HK-2 (cell line): ENCODE data around the gene COA3.

ENCODE experiments used
- DNase-seq: peaks from one replicate; pipeline ENCODE4 v3.0.0-alpha.2; 2018; ENCODE audit not compliant: unreplicated experiment

Gene COA3

GRCh38 chr17:42754782-42755181, 43.7 kb downstream of the COA3 start:
- peak; percentile 21 for DNase-seq

- DNase-seq, result no peak
Measured at GRCh38 chr17:42751628-42752027, 46.9 kb downstream of the COA3 start.

- DNase-seq, result no peak
Measured at GRCh38 chr17:42750739-42751344, 47.7 kb downstream of the COA3 start.

DNA sequence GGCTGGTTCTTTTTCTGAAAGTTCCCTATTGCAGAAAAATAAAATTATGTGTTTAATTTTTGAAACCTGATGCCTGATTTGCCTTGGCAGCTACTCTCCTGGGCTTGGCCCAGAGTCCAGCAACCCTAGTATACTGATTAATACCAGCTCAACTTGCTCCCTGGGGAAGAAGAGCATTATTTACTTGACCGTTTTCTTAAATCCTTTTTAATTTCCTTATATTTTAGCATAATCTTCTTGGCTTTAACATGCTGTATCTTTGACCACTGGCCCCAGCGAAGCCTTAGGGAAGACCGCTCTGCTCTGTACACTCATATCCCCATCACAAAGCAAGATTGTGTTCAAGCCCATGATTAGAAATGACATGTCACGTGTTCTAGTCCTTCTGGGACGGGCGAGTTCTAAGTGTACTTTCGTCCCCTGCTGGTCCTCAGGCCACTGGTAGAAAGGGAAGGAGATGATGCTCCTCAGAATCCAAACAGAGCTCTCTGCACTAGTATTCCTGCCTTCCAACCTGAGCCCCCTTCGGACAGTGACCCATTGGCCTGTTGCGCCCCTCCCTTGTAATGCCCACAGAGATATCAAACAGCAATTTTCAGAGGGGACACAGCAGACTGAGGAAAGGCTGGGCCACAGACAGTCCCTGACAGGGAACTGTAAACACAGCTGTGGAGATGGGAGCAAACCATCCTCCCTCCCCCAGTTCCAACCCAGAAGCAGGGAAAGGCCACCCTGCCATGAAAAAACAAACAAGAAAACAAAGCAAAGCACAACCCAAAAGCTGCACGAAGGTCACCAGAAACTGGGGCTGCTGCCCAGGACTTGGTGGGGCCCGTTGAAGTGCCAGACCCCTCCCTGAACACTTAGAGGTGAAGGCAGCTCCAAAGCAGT, 49.4 kb downstream of the COA3 start:
- no peak for DNase-seq

DNA sequence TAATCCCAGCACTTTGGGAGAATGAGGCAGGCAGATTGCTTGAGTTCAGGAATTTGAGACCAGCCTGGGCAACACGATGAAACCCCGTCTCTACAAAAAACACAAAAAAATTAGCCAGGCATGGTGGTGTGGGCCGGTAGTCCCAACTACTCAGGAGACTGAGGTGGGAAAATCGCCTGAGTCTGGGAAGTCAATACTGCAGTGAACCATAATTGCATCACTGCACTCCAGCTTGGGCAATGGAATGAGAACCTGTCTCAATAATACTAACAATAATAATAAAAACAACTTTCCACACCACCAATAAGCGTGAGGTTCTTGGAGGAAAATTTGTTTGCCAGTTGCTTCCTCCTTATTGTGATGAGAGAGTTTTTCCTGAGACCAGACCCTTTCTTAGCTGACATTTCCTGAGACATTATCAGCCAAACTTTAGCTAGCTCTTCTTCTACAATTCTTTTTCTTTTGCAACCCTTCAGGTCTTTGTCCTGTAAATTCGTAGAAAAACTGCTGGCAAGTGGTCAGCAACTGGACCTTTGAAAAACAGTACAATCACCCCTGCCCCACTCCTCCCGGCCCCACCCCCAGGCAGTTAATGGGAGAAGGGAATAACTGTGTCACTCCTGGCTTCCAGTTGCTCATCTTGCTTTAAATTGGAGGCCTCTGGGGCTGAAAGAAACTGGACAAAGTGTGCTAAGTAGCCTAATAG, 50.1 kb downstream of the COA3 start:
- DNase-seq, result no peak
